Dedifferentiated amniotic fluid mesenchymal stem cell (primary cell): ENCODE data around the gene SUSD2.

Experiments
- DNase-seq: peaks from one replicate; pipeline ENCODE4 v3.0.0-alpha.2; 2016; ENCODE audit errors: extremely low spot score

The SUSD2 gene

GRCh38 chr22:24149198-24149590, 32.1 kb upstream of the SUSD2 start:
- DNase-seq = no peak

- no peak for DNase-seq
These were observed 27.9 kb upstream of the SUSD2 start for GRCh38 chr22:24153353-24153752.

- no peak for DNase-seq
These were observed 27.3 kb upstream of the SUSD2 start for GRCh38 chr22:24153959-24154358.

- no peak for DNase-seq
These were observed 26.5 kb upstream of the SUSD2 start for GRCh38 chr22:24154826-24155225.

- DNase-seq = peak; percentile 61
These were observed 25.6 kb upstream of the SUSD2 start for GRCh38 chr22:24155627-24156140.

GRCh38 chr22:24156141-24156912, 25.0 kb upstream of the SUSD2 start:
- DNase-seq = peak; percentile 22

GRCh38 chr22:24156913-24157821, 24.1 kb upstream of the SUSD2 start:
- DNase-seq = peak; percentile 31

- peak; percentile 30 for DNase-seq
These were observed 23.5 kb upstream of the SUSD2 start for GRCh38 chr22:24157822-24158135.

GRCh38 chr22:24159650-24160049, 21.6 kb upstream of the SUSD2 start:
- no peak for DNase-seq

- no peak for DNase-seq
These were observed 20.7 kb upstream of the SUSD2 start for GRCh38 chr22:24160546-24160945.

- no peak for DNase-seq
These were observed 19.8 kb upstream of the SUSD2 start for GRCh38 chr22:24161485-24161884.

- no peak for DNase-seq
These were observed 19.4 kb upstream of the SUSD2 start for GRCh38 chr22:24161909-24162308.

- DNase-seq = no peak
These were observed 18.9 kb upstream of the SUSD2 start for GRCh38 chr22:24162436-24162835.

- no peak for DNase-seq
These were observed 17.0 kb upstream of the SUSD2 start for GRCh38 chr22:24164243-24164642.

- DNase-seq = no peak
These were observed 16.3 kb upstream of the SUSD2 start for GRCh38 chr22:24164940-24165339.

GRCh38 chr22:24165673-24166072, 15.6 kb upstream of the SUSD2 start:
- DNase-seq = no peak

- no peak for DNase-seq
These were observed 14.5 kb upstream of the SUSD2 start for GRCh38 chr22:24166811-24167210.

- no peak for DNase-seq
These were observed 11.7 kb upstream of the SUSD2 start for GRCh38 chr22:24169439-24170058.

GRCh38 chr22:24170188-24170587, 11.1 kb upstream of the SUSD2 start:
- DNase-seq = no peak

GRCh38 chr22:24170632-24171031, 10.7 kb upstream of the SUSD2 start:
- no peak for DNase-seq

GRCh38 chr22:24171822-24172221, 9.5 kb upstream of the SUSD2 start:
- no peak for DNase-seq

GRCh38 chr22:24175160-24175808, 6.0 kb upstream of the SUSD2 start:
- DNase-seq = peak; percentile 71
